KOPT-K1 (cell line): ENCODE measurements around the gene TFPI.

Experiments
- H3K27ac ChIP-seq: fragments of 200-600 bp; sonication (generic); 2 replicates; pipeline ENCODE4 v1.5.1; 2016; ENCODE audit warnings: antibody characterized with exemption, mild to moderate bottlenecking, low read depth, low read length; ENCODE audit not compliant: poor library complexity, severe bottlenecking
- H3K36me3 ChIP-seq: fragments of 200-600 bp; sonication (generic); 2 replicates; pipeline ENCODE4 v1.5.1; 2017; ENCODE audit warnings: antibody characterized with exemption, mild to moderate bottlenecking, low read length, moderate library complexity; ENCODE audit not compliant: insufficient read depth
- H3K9me3 ChIP-seq: fragments of 200-600 bp; sonication (generic); 2 replicates; pipeline ENCODE4 v1.5.1; 2017; ENCODE audit warnings: antibody characterized with exemption, low read length, mild to moderate bottlenecking; ENCODE audit not compliant: insufficient read depth, poor library complexity, severe bottlenecking

Gene TFPI

DNA sequence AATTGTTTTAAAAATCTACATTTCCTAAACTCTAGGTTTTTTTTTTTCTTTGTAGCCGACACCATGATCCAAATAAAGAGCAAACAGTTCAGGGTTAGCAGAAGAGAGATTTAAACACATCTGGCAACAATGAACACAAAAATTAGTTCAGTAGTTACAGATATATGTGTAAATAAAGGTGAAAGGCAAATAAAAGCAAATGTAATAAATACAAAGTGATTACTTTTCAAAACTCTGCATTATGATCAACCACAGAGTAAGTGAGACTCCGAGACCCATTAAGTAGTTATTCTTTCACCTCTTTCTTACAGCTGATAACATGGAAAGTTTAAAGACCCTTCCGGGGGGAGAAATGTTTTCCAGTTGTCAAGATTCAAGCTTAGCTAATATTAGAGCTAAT lies 106.9 kb downstream of the TFPI start:
- Histone ChIP-seq H3K27ac (no peak overlapping the region), H3K9me3 (no peaks in the 10 kb centered on the region), H3K36me3 (no peaks in the 10 kb centered on the region)

DNA sequence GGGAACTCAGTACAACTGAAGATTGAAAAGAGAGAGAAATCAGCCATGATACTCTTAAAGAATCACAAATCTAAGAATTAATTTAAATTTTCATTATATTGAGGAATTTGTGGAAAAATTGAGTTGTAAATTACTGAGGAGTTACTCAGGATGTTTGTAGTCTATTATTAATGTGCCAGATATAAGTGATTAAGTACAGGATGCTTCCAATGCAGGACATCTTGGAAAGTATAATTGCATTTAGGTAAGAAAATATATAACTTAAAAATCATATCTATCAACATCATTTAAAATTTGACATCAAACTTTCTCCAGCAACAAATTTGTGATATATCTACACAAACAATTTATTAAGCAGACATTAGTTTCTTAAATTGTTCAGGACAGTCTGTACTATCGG lies 107.5 kb downstream of the TFPI start:
- no peaks in the 10 kb centered on the region for H3K9me3 ChIP-seq
- no peak overlapping the region for H3K27ac ChIP-seq
- no peaks in the 10 kb centered on the region for H3K36me3 ChIP-seq

GRCh38 chr2:187445051-187445450 lies 109.2 kb downstream of the TFPI start:
- no peaks in the 10 kb centered on the region for H3K9me3 ChIP-seq
- no peaks in the 10 kb centered on the region for H3K36me3 ChIP-seq
- no peak overlapping the region for H3K27ac ChIP-seq

DNA sequence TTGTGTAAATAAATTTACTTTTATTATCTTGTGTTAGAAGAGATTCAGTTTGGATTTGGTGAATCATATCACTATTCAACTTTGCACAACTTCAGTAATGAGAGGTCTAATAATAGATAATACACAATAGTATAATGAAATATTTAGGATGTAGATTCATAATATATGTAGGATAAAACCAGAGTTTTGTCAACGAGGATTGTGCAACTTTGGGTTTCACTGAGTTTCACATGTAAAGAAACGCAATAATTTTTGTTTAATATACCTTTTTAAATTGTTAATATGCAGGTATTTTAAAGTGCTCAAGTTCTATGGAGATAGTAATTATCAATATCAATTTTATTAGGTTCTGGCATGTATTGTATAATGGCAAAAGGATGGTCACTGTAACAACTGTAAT lies 111.5 kb downstream of the TFPI start:
- Histone ChIP-seq H3K27ac (no peak overlapping the region), H3K36me3 (no peaks in the 10 kb centered on the region), H3K9me3 (no peaks in the 10 kb centered on the region)

DNA sequence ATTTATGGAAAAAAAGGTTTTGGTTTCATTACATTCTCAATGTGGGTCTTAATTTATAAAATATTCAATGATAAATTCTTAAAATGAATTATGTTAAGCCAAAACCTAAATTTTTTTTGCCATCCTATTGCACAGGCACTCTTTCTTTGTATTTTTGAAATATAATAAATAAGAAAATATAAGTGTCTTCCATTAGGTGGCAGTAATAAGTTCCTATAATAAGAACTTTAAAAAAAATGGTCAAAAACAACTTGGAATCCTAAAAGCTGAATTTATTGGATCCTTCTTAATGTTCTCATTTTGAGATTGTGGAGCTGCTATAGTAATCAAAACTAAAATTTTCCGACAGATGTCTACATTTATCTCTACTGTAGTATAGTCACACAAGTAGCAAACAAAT lies 111.9 kb downstream of the TFPI start:
- Histone ChIP-seq H3K27ac (no peak overlapping the region), H3K9me3 (no peaks in the 10 kb centered on the region), H3K36me3 (no peaks in the 10 kb centered on the region)

GRCh38 chr2:187440101-187440675 lies 114.0 kb downstream of the TFPI start:
- Histone ChIP-seq H3K27ac (no peak overlapping the region), H3K36me3 (no peaks in the 10 kb centered on the region), H3K9me3 (no peaks in the 10 kb centered on the region)

DNA sequence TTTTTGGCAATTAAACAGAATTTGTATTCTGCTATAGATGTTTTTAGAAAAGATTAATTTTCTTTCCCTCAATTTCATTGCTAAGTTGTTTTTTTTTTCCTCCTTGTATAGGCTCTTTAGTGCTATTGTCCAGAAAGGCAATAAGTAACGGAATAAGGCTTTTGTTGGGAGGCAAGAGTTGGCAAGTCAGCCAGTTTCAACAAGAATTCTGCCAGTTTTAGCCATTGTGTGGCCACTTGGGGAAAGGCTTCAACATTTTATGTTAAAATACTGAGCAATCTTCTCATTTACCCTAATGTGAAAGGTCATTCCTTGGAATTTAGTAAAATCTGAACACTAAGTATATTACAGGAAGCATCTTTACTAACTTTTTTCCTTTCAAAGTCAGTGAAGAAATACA lies 115.8 kb downstream of the TFPI start:
- Histone ChIP-seq H3K36me3 (no peaks in the 10 kb centered on the region), H3K9me3 (no peaks in the 10 kb centered on the region), H3K27ac (no peak overlapping the region)

DNA sequence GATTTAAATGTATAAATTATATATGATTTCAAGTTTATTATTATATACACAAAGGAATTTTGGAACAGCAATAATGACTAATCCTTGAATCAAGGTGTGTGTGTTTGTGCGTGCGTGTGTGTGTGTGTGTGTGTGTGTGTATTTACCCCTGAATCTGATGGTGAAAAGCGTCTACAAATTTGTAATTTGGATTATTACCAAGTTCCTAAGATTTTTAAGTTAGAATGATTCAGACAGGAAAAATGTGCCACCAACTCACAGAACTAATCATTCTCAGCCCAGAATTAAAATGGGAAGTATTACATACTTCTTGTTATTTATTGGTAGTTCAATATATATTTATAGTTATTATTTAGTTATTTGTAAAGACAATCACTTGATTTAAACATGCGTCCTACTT lies 118.5 kb downstream of the TFPI start:
- H3K9me3 ChIP-seq = no peaks in the 10 kb centered on the region
- H3K36me3 ChIP-seq = no peaks in the 10 kb centered on the region
- H3K27ac ChIP-seq = no peak overlapping the region

GRCh38 chr2:187435078-187435477 lies 119.2 kb downstream of the TFPI start:
- Histone ChIP-seq H3K36me3 (no peaks in the 10 kb centered on the region), H3K9me3 (no peaks in the 10 kb centered on the region), H3K27ac (no peak overlapping the region)

GRCh38 chr2:187434342-187434785 lies 119.9 kb downstream of the TFPI start:
- H3K36me3 ChIP-seq = no peaks in the 10 kb centered on the region
- no peaks in the 10 kb centered on the region for H3K9me3 ChIP-seq
- H3K27ac ChIP-seq = no peak overlapping the region

DNA sequence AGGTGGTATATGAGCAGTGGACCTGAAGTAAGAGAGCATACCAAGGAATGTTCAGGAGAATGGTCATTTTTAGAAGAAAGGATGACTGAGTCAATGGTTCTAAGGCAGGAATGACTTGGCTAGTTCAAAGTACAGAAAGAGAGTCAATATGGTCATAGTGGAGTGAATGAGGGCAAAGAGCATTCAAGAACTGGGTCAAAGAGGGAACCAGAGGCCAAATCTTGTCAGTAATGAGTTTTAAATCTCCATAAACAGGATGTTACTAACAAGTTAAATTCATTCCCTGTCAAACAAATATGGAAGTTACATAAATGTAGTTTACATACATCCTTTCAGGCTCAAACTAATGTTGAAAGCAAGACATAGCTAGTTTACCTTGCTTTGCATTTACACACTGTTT lies 122.3 kb downstream of the TFPI start:
- H3K9me3 ChIP-seq = no peaks in the 10 kb centered on the region
- H3K36me3 ChIP-seq = no peaks in the 10 kb centered on the region
- no peak overlapping the region for H3K27ac ChIP-seq

GRCh38 chr2:187429989-187430388 lies 124.2 kb downstream of the TFPI start:
- Histone ChIP-seq H3K27ac (no peak overlapping the region), H3K36me3 (no peaks in the 10 kb centered on the region), H3K9me3 (no peaks in the 10 kb centered on the region)

DNA sequence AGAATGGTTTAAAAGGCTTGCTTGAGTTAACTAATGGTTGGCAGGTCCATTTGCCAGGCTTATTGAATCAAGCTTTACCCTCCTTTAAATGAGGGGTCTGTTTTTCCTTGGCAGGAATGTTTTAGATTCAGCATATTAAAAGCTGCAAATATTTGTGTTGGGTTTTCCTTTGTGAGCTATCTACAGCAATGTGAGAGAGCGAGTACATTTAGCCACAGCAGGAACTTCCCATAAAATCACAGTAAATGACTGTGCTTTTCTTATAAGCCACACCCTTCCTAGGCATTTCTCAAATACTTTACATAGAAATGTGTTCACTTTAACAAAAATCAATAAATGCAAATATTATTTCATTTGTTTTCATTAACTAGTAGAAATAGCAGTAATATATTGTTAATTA lies 130.1 kb downstream of the TFPI start:
- no peak overlapping the region for H3K27ac ChIP-seq
- H3K9me3 ChIP-seq = no peaks in the 10 kb centered on the region
- H3K36me3 ChIP-seq = no peaks in the 10 kb centered on the region

DNA sequence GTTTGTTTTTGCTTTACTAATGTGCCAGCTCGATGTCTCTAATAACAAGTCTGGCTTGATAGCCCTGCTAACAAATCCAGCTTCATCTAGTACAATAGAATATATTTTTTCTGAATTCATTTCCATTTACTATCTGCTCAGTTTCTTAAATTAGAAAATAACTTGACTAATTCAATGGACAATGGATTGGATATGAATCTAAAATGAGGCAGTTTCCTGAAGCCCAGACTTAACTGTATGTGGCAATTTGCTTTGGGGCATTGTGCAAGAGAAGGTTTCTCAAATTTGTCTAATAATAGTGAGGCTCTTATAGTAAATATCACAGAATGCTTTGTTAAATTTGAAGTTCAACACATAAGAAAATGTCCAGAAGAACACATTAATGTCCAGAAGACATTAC lies 132.0 kb downstream of the TFPI start:
- Histone ChIP-seq H3K9me3 (no peaks in the 10 kb centered on the region), H3K36me3 (no peaks in the 10 kb centered on the region), H3K27ac (no peak overlapping the region)

GRCh38 chr2:187421519-187421918 lies 132.7 kb downstream of the TFPI start:
- Histone ChIP-seq H3K27ac (no peak overlapping the region), H3K9me3 (no peaks in the 10 kb centered on the region)

DNA sequence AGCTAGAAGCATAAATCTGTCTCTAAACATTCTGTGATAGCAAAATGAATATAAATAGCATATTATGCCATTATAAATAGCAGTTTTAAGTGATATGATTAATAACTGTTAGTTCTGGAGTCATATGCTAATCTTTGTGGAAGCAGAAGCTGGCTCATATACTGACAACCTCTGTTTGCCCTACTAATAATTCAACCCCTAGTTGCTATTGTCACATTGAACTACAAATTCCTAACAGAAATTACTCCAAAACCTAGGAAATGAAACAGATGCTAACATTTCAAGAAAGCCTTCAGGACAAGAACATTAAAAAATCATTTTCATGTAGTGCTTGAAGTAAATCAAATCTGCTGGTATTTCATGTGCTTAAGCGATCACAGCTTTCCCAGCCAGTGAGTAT lies 134.4 kb downstream of the TFPI start:
- Histone ChIP-seq H3K9me3 (no peaks in the 10 kb centered on the region), H3K36me3 (no peaks in the 10 kb centered on the region), H3K27ac (no peak overlapping the region)

More at GRCh38 chr2:187421519-187421918, 132.7 kb downstream of the TFPI start:
- H3K36me3 ChIP-seq = no peaks in the 10 kb centered on the region
